ENCODE results near the gene CARD10. TPM values are rescaled to one million over a fixed set of nuclear protein-coding genes. Genes with fewer than 3 reads are reported as not detected.
A peak's percentile ranks its signal among the peaks of the same experiment; 100 is the strongest.

Gene CARD10
- total RNA-seq, 1 experiment from 2014 or later, result 17.7 TPM

DNA sequence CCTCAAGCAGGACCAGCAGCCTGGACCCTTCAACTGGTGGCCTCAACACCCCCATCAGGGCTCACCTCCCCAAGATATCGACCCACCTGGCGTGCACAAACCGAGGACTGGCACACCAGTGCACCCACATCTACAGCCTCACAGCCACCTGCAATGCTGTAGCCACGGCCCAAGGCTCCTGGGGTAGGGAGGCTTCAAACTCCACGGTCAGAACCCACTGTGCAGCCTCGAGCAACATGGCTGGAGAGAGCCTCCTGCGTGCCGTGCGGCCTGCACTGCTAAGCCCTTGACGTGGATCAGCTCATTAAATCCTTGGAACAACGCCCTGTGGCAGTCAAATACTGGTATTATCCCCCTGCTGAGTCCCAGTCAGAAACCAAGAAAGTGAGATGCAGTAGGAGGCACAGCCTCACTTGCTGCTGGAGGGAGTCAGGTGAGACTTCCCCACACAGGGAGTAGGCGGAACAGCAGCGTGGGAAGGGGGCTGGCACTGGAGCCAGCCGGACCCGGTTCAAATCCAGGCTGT is 4.6 kb downstream of the CARD10 start:
- H3K27ac ChIP-seq (ENCODE audit: insufficient read length, low read depth, low read length), result no peak overlapping the region
- no peak overlapping the region for H2BK15ac ChIP-seq (ENCODE audit: low read depth, low read length)
- H3K27ac Mint-ChIP-seq, result peak overlapping the region in 1 of 3 experiments; percentile 34; a peak in 2 of 7 replicates
- no peak overlapping the region for H3K9ac ChIP-seq (ENCODE audit: extremely low read depth, insufficient read length, low read length)
- no peak overlapping the region for H3K18ac ChIP-seq (ENCODE audit: insufficient read length, low read depth, low read length)
- peaks cover 0 to 4% of the 10 kb centered on the region in 2 experiments; a peak in 3 of 5 replicates for H3K9me3 Mint-ChIP-seq
- no peak overlapping the region for H4K8ac ChIP-seq (replicated peaks; ENCODE audit: insufficient read length, low read depth, low read length)
- no peaks in the 10 kb centered on the region for H3K4me1 ChIP-seq (ENCODE audit: insufficient read depth, low read length)
- H3K14ac ChIP-seq (ENCODE audit: insufficient read depth, low read length), result no peak overlapping the region; the same call in 1 of the 2 replicates
- peaks cover 10% of the 10 kb centered on the region for H3K27me3 Mint-ChIP-seq (ENCODE audit: low read depth)
- H2BK12ac ChIP-seq (ENCODE audit: insufficient read length, low read depth, low read length), result no peak overlapping the region
- H2BK120ac ChIP-seq (ENCODE audit: low read depth, low read length, poor library complexity, severe bottlenecking), result no peak overlapping the region
- H4K5ac ChIP-seq (ENCODE audit: insufficient read length, low read depth, low read length), result no peak overlapping the region
- H2AK5ac ChIP-seq (ENCODE audit: insufficient read length, low read length), result no peak overlapping the region
- no peak for DNase-seq
- peaks cover 9 to 17% of the 10 kb centered on the region in 2 experiments for H3K4me1 Mint-ChIP-seq
- no peak overlapping the region for H3K4ac ChIP-seq (ENCODE audit: low read depth, low read length)
- peaks cover 0 to 20% (median 9%) of the 10 kb centered on the region in 3 experiments; a peak in 4 of 7 replicates for H3K36me3 Mint-ChIP-seq (ENCODE audit: insufficient read depth in 1 of 3, low read depth in 3 of 3)
- H3K9me3 ChIP-seq (ENCODE audit: control insufficient read depth, low read depth, low read length), result no peaks in the 10 kb centered on the region
- no peak overlapping the region for H3T11ph ChIP-seq (ENCODE audit: low read length)
- no peak for TF ChIP-seq CTCF (conservative IDR thresholded peaks at IDR 0.05)
- H3K23me2 ChIP-seq (ENCODE audit: insufficient read length, low read depth, low read length, poor library complexity, severe bottlenecking), result peaks cover under 1% of the 10 kb centered on the region
- no peaks in the 10 kb centered on the region for H3K79me1 ChIP-seq (ENCODE audit: insufficient read depth, low read depth, low read length, poor library complexity, severe bottlenecking)
- H2AFZ ChIP-seq (ENCODE audit: low read length), result no peak overlapping the region
- no peaks in the 10 kb centered on the region for H4K20me1 ChIP-seq (ENCODE audit: control insufficient read depth, insufficient read depth, insufficient read length)
- H4K91ac ChIP-seq (ENCODE audit: insufficient read length, low read depth, low read length), result no peak overlapping the region
- H3K79me2 ChIP-seq (ENCODE audit: insufficient read depth, low read length), result no peaks in the 10 kb centered on the region
- H3K4me2 ChIP-seq (ENCODE audit: insufficient read depth, insufficient read length, low read length), result no peak overlapping the region
- H3K23ac ChIP-seq (ENCODE audit: insufficient read length, low read depth, low read length), result no peak overlapping the region
- no peak overlapping the region for H3K56ac ChIP-seq (ENCODE audit: insufficient read length, low read depth, low read length)
- no peak overlapping the region for H3K4me3 Mint-ChIP-seq
- H2BK20ac ChIP-seq (ENCODE audit: low read depth, low read length, poor library complexity, severe bottlenecking), result no peak overlapping the region
- no CpG with 5 or more reads among the region's 15 CpGs for WGBS (ENCODE audit: extremely low coverage, insufficient read length, low lambda C conversion rate)
- H2BK5ac ChIP-seq (ENCODE audit: insufficient read length, low read length), result no peak overlapping the region
- no peaks in the 10 kb centered on the region; the same call in 1 of the 2 replicates for H3K27me3 ChIP-seq (ENCODE audit: insufficient read depth, low read length)
